ENCODE measurements around the gene EHHADH.
A peak's percentile ranks its signal among the peaks of the same experiment; 100 is the strongest.
"Not testable (repeated sequence)": the region's sequence is repeated elsewhere in the genome, so short reads cannot be mapped to it uniquely, and the experiment has no call there.

Gene EHHADH

DNA sequence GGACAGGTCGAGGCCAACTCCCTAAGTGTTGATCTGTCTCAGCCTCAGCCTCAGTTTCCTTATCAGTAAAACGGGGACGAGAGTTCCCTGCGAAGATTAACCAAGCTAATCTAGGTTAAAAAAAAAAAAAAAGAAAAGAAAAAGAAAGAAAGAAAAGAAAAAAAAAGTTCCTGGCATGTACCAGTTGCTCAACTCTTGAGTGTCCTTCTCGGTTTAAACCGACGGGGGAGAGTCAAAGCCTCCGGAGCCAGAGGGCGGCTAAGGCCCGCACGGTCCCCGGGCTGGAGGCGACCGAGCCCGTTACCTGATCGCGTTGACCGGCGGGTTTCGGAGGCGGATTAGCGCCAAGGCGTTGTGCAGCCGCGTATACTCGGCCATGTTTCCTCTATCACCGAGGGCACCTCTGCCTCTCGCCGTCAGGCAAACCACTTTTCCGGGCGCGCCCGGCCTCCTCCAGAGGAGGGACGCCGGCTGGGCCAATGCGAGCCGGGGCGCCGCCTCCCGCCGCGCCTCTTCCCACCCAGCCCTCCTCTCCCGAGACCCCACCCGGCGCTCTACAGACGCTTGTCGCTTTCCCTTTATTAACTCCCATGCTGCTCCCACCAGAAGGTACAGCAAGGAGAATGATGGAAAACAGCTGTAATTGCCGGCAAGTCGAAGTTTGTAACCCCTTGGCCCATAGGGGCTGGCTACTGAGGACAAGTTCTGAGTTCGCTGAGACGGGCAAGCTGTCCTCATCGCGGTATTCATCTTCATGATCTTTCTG lies at the start of gene EHHADH:
Gene EHHADH, minus strand, starts transcription at position 405 of the 766 bp plus-strand sequence. Its CDS starts 27 bp downstream, at position 378.
- H3K27ac Mint-ChIP-seq, result peak within 1 kb of the TSS; percentile 91 to 97
- H3K27me3 Mint-ChIP-seq, result no peaks in the 10 kb centered on the region
- peak within 1 kb of the TSS; percentile 84 to 89 for H3K4me3 Mint-ChIP-seq
- DNase-seq (peak; percentile 53 to 62), ATAC-seq (peak; percentile 92)
- H3K4me1 Mint-ChIP-seq, result peaks cover 9% of the 10 kb centered on the region
- H3K9me3 Mint-ChIP-seq, result peaks cover 5 to 28% of the 10 kb centered on the region in 2 donors

DNA sequence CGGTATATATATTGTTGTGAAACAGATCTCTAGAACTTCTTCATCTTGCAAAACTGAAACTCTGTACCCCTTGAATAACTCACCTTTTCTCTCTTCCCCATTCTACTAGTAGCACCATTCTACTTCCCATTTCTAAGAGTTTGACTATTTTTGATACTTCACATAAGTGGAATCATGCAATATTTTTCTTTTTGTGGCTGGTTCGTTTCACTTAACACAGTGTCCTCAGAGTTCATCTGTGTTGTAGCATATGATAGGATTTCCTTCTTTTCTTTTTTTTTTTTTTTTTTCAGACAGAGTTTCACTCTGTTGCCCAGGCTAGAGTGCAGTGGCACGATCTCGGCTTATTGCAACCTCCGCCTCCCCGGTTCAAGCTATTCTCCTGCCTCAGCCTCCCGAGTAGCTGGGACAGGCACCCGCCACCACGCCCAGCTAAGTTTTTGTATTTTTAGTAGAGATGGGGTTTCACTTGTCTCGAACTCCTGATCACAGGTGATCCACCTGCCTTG lies 46.1 kb upstream of the EHHADH start:
- H3K27ac Mint-ChIP-seq, result not testable (repeated sequence)

DNA sequence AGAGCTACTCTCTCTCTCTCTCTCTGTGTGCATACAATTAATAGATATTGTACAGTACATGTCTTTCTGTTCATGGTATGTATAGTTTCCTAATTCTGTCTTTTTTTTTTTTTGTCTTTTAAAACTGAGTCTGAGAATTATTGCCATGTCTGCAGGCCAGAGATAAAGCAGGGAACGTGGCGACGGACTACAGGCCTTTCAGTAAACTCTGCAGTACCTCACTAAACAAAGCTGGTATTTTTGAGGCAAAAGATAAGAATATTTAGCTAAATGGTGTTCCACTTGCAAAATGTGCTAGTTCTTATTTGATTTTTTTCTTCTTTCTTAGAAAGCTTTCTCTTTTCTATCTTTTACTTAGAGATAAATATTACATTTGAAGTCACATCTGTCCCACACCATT lies 44.0 kb upstream of the EHHADH start:
- Mint-ChIP-seq H3K4me1 (no peaks in the 10 kb centered on the region), H3K27me3 (no peaks in the 10 kb centered on the region), H3K4me3 (no peak overlapping the region), H3K27ac (no peak overlapping the region), H3K9me3 (no peaks in the 10 kb centered on the region)
- ATAC-seq (no peak), DNase-seq (no peak)

More for the DNA sequence above, 46.1 kb upstream of the EHHADH start:
- DNase-seq, H3K4me3 Mint-ChIP-seq, H3K4me1 Mint-ChIP-seq, H3K27me3 Mint-ChIP-seq, H3K9me3 Mint-ChIP-seq, ATAC-seq: not testable (repeated sequence)

DNA sequence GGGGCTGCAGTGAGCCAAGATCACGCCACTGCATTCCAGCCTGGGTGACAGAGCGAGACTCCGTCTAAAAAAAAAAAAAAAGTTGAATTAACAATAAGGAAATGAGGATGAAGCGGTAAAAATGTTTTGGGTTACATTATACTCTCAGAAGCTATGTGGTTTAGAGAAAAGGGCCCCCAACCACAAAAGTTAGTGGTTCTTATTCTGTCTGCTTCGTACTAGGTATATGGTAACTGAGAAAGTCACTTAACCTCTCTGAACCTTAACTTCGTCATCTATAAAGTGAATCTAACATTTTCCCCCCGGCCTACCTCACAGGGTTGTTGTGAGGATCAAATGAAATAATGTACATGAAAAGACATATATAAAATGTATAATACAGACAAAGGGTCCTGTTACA lies 38.4 kb upstream of the EHHADH start:
- ATAC-seq, result no peak
- H3K9me3 Mint-ChIP-seq, result no peaks in the 10 kb centered on the region
- DNase-seq, result no peak
- H3K27ac Mint-ChIP-seq, result no peak overlapping the region
- H3K27me3 Mint-ChIP-seq, result no peaks in the 10 kb centered on the region
- H3K4me3 Mint-ChIP-seq, result no peak overlapping the region
- no peaks in the 10 kb centered on the region for H3K4me1 Mint-ChIP-seq

DNA sequence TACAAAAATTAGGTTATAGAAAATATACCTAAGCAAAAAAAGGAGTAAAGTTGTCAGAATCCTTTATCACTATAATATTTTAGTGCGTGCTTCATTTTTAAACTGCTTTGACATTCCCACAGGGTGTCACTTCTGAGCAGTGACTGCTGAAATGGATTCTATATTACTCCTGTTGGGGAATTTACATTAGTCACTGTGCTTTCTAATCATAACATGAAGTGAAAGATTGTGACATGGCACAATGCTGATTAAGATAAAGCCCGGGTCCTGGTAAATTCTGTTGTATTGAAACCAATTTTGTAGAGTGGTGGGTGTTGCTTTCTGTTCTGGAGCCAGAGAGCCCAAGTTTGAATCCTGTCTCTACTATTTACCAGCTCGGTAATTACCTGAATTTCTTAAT lies 36.4 kb upstream of the EHHADH start:
- no peaks in the 10 kb centered on the region for H3K4me1 Mint-ChIP-seq
- no peak overlapping the region for H3K27ac Mint-ChIP-seq
- H3K27me3 Mint-ChIP-seq, result no peaks in the 10 kb centered on the region
- no peaks in the 10 kb centered on the region for H3K9me3 Mint-ChIP-seq
- DNase-seq (no peak), ATAC-seq (peak; percentile 60)
- H3K4me3 Mint-ChIP-seq, result no peak overlapping the region

DNA sequence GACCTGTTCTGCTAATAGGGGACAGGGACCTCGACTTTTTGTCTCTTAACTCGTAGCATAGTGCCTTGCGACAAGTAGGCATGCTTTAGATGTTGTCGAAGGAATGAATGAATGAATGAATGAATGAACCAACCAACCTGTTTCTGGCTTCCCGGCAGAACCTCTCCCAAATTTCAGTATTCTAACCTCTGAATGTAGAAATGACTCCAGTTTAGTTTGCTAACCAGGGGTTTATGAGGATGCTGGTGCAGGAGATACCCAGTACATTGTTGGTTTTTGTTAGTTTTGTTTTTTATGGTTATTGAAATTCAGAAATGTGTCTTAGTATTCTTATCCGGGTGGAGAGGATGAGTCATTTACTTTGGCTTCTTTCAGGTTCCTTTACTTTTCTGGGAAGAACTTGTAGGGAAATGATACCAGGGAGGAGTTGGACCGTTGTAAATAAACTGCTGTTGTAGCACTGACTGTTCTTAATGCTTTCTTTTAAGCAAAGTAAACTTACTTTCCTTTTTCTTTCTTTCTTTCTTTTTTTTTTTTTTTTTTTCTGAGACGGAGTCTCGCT lies 29.6 kb upstream of the EHHADH start:
- Mint-ChIP-seq H3K27me3 (peaks cover 8% of the 10 kb centered on the region), H3K9me3 (no peaks in the 10 kb centered on the region), H3K4me3 (peak overlapping the region; percentile 99), H3K27ac (peak overlapping the region in 1 of 2 donors; percentile 93), H3K4me1 (peaks cover 27% of the 10 kb centered on the region)
- ATAC-seq (no peak), DNase-seq (no peak)

DNA sequence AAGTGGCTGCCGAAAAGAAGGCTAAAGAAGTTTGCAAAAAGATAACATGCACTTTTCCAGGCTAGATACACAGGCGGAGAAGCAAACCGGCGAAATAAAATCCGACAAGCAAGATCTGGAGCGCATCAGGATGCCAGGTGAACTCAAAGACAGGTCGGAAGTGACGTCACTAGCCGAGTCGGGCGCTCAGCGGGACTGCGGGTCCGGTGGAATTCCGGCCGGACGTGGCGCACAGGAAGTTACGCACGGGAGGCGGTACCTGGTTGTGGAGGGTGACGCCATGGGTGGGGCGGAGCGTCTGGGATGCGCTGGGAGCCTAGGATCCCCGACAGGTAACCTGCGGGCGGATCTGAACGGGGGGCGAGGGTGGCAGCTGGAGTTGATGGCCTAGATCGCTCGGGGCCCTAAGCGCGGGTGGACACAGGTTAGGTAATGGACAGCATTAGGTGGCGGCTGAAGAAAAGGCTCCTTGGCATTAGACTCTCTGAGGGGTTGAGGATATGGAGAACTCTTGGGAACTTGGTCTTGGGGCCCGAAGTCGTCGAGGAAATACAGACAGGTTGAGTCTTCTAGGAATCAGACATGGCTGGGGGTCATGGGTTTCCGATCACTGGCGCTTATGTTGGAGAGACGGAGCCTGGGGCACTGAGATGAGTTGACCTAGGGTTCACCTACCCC lies 29.0 kb upstream of the EHHADH start:
- Mint-ChIP-seq H3K27me3 (peaks cover 8% of the 10 kb centered on the region), H3K4me3 (peak overlapping the region; percentile 99)

DNA sequence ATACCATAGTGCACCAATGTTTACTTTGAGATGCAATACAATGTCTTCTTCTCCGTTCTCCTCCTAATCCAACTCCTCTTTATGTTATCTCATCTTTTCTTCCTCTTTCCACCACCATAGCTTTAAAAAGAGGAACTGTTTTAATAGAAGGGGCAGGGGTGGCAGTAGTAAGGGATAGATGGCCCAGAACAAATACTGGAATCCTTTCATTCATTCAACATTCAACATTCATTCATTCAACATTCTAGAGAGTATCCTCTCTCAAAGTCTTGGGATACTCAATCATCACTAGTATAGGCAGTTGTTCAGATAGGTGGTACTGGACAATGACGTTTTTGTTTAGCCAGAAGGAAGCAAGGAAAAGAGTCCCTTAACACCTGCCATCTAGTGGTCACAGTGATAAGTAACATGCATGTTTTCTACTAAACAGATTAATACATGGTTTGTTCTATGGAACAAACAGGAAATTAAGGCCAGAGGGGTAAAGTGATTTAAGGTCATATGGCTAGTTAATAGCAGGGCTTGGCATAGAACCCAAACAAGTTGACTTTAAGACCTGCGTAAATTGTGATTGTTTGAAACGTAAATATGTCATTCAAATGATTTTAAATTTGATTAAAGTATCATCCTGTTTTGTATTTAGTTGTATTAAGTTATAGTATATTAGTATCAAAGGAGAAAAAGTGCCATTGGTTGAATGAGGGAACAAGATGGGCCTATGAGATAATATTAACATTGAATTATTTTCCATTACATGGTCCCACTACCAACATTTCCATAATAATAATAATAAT lies 26.9 kb upstream of the EHHADH start:
- Mint-ChIP-seq H3K27me3 (peaks cover 22% of the 10 kb centered on the region), H3K27ac (peak overlapping the region in 1 of 2 donors; percentile 58), H3K4me1 (peaks cover 27% of the 10 kb centered on the region), H3K4me3 (peak overlapping the region in 1 of 2 donors; percentile 15), H3K9me3 (peaks cover 0 to 9% of the 10 kb centered on the region in 2 donors)
- no peak for ATAC-seq
- DNase-seq, result no peak

More for the DNA sequence above, 29.0 kb upstream of the EHHADH start:
- ATAC-seq (peak; percentile 100), DNase-seq (peak; percentile 88 to 93)
- H3K9me3 Mint-ChIP-seq, result no peaks in the 10 kb centered on the region
- H3K4me1 Mint-ChIP-seq, result peaks cover 27% of the 10 kb centered on the region
- H3K27ac Mint-ChIP-seq, result peak overlapping the region; percentile 93 to 95

DNA sequence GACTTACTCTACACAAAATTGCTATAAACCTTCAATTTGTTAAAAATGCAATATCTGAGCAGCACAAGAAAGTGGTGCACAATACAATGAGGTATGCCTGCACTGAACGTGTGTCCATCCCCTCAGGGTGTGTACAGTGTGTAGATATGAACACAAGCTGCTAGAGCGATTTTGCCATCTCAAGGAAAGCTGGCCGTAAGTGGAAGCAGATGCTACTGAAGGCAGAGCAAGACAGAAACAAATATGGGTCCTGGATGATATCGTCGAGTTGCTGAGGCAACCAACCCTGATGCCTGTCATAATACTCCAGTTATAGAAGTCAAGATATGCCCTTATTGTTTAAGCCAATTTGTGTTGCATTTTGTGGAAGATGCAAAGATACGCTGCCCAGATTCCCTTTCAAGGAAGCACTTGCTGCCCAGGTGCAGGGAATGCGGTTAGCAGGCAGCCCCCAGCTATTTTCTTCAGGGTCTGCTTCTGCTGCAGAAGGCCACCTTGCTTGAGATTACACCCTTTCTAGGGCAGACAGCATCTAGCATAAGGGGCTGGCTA lies 25.8 kb upstream of the EHHADH start:
- peaks cover 27% of the 10 kb centered on the region for H3K4me1 Mint-ChIP-seq
- peaks cover 0 to 9% of the 10 kb centered on the region in 2 donors for H3K9me3 Mint-ChIP-seq
- H3K4me3 Mint-ChIP-seq, result no peak overlapping the region
- H3K27ac Mint-ChIP-seq, result no peak overlapping the region
- H3K27me3 Mint-ChIP-seq, result peaks cover 22% of the 10 kb centered on the region
- ATAC-seq (no peak), DNase-seq (no peak)

DNA sequence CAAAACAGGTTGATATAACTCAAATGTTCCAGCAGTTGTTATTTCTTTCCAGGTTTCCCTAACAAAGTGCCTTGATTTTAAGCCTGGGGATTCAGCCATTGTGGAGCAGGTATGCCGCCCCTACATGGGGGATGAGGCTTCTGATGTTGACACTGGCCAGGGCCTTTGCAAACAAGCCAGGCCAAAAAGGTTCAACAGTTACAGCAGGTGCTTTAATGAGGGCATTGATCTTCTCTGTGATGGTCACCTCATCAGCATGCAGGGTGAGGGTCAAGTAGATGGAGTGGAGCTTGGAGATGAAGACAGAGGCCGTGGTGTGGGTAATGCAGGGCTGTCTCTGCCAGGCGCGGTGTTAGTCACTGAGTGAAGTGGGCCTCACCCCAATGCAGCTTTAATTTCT lies 22.6 kb upstream of the EHHADH start:
- Mint-ChIP-seq H3K27ac (no peak overlapping the region), H3K27me3 (peaks cover 28% of the 10 kb centered on the region), H3K4me1 (peaks cover 7% of the 10 kb centered on the region), H3K4me3 (no peak overlapping the region), H3K9me3 (peaks cover 0 to 9% of the 10 kb centered on the region in 2 donors)
- ATAC-seq (no peak), DNase-seq (no peak)

DNA sequence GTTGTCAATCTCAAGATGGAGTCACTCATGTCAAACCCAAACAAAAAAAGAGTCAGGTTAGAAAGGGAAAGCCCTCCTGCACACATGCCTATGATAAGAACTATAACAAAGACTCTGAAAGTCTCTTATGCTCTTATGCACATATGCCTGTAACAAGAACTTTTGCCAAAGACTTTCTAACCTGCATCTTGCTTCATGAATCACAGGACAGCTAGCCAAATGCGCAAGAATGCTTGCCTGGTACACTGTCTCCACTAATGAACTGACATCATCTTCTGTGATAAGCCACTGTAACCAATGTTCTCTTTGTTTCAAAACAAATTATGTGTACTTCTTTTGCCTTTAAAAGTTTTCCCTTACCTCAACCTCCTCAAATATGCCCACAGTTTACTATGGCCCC lies 18.2 kb upstream of the EHHADH start:
- ATAC-seq (no peak), DNase-seq (no peak)
- H3K9me3 Mint-ChIP-seq, result peaks cover 0 to 8% of the 10 kb centered on the region in 2 donors
- H3K4me3 Mint-ChIP-seq, result no peak overlapping the region
- peaks cover 54% of the 10 kb centered on the region for H3K27me3 Mint-ChIP-seq
- H3K27ac Mint-ChIP-seq, result no peak overlapping the region
- H3K4me1 Mint-ChIP-seq, result no peaks in the 10 kb centered on the region

DNA sequence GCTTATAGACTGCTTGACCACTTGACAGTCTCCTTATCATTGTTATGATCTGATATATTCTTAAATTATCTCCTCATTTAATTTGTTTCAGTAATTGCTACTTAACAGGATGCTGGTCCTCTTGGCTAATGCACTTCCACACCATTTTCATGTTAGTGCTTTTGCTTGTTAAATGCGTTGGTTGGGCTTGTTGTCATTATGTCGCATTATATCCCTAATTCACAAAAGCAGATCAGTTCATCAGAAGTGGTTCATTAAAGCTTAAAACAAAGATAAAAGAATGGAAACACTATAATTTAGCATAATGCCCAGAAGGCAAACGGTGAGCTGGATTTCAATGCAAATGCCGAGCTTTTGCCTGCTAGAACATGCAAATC lies 17.1 kb upstream of the EHHADH start:
- Mint-ChIP-seq H3K4me1 (no peaks in the 10 kb centered on the region), H3K27ac (no peak overlapping the region), H3K4me3 (no peak overlapping the region), H3K9me3 (no peaks in the 10 kb centered on the region), H3K27me3 (peaks cover 44% of the 10 kb centered on the region)
- DNase-seq (no peak), ATAC-seq (no peak)

DNA sequence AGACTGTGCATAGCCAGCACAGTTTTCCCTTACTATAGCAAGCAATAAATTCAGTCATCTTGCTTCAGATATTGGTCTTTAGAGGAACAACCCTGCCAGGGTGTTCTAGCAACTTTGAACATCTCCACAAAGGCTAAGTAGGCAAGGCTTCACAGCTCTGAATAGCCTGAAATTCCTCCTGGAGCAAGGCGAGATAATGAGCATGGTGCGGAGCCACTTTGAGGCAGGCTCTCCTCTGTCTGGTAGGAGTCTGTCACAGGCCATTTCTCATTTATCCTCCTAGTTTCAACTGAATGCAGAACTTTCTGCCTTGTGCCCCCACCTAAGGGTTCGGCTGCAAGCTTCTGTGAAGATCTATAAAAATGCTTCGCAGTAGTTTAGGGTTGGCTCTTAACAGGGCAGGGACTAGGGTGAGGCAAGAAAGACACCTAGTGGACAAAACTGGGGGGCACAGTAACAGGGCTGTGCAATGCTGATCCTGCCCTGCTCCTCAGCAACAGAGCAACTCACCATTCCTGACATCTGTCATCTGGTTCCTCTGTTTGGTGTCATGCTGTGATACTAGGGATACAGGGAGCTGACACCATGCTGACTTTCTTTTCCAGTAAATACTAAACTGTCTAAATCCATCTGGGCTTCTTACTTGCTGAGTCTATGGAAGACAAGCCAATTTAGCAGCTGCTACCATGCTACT lies 16.6 kb upstream of the EHHADH start:
- no peak for DNase-seq
- H3K27me3 Mint-ChIP-seq, result peaks cover 44% of the 10 kb centered on the region

DNA sequence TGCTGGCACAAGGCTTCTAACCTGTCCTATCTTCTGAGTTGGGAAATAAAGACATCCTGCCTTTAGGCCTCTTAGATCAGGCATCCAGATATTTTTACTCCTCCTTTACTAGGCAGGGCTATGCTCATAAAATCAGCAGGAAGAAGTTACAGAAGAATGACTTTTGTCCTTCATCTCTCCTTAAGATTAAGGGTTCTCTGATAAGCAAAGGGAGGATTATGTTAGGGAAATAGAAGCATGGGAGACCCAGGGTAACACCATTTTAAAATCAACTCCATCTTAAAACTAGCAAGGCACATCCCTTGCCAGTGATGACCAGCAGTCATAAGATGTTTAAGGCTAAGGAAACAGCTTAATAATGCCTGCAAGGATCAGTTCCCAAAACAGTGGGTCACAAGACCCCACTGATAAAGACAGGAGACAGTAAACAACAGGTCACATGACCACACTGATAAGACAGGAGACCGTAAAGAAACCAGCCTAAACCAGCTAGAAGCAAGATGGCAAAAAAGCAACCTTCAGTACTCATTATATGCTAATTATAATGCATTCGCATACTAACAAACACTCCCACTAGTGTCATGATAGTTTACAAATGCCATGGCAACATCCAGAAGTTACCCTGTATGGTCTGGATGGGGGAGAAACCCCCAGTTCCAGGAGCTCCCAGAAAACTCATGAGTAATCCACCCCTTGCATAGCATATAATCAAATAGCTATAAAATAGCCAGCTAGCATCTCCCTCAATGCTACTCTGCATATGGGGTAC lies 14.5 kb upstream of the EHHADH start:
- ATAC-seq (no peak), DNase-seq (no peak)
- Mint-ChIP-seq H3K9me3 (no peaks in the 10 kb centered on the region), H3K27me3 (peaks cover 38% of the 10 kb centered on the region), H3K4me3 (no peak overlapping the region), H3K27ac (no peak overlapping the region), H3K4me1 (no peaks in the 10 kb centered on the region)

More for the DNA sequence above, 16.6 kb upstream of the EHHADH start:
- H3K9me3 Mint-ChIP-seq, result no peaks in the 10 kb centered on the region
- H3K27ac Mint-ChIP-seq, result no peak overlapping the region
- ATAC-seq, result peak; percentile 76
- no peaks in the 10 kb centered on the region for H3K4me1 Mint-ChIP-seq
- no peak overlapping the region for H3K4me3 Mint-ChIP-seq

Measured in stimulated activated naive CD8-positive, alpha-beta T cell treated with anti-CD3 and anti-CD28 coated beads, Interleukin-15, amount 100 ng/mL, for 72 hours (primary cell).